Mucosa of gallbladder (tissue), 1 donor: ENCODE results near the gene MAD1L1. TPM values are rescaled to one million over a fixed set of nuclear protein-coding genes. Genes with fewer than 3 reads are reported as not detected.

Experiments used
- DNase-seq: peaks from one replicate; pipeline ENCODE4 v3.0.0-alpha.2; 2020; ENCODE audit warnings: low spot score
- total RNA-seq: library from RNA; stranded (reverse); gene quantifications from one replicate; pipeline ENCODE4 v1.2.1, GENCODE V29; 2021
- donor health status: DM: no; HTN: no; CAD: no.

Gene MAD1L1
- total RNA-seq, 1 donor from 2014 or later: 50.5 TPM

DNA sequence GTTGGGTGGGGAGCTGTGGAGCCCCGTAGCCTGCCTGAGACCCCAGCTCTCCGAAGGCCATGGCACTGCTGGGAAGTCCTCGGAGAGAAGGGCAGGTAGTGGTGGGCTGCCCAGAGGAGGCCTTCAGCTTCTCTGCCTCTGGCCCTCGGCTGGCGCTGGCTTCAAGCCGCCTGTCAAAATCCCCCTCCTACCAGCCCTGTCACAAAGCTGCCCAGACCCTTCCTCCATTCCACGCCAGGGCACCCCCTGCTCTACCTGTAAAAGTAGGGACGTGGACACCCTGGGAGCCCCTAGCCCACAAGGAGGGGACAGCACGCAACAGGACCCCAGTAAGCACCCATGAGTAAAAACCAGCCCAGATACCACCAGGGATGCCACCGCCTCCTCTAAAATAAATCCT is 31.6 kb downstream of the MAD1L1 start:
- no peak for DNase-seq

DNA sequence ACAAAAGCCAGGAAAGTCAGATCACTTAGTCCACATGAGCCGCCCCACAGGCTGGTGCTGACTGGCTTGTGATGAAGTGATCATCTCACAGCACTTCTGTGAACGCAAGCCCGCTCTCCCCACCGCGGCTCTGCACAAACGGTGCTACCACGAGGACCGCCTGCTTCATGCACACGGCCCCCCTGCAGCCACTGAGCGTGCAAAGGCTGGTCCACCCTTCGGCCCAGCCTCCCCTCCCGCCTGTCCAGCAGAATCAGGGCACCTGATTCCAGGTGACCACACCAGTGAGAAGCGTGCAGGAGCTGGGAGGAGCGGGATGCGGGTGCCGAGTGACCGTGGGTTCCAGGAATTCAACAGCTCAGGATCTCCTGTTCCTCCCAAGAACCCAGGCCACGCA is 32.2 kb downstream of the MAD1L1 start:
- DNase-seq: no peak

DNA sequence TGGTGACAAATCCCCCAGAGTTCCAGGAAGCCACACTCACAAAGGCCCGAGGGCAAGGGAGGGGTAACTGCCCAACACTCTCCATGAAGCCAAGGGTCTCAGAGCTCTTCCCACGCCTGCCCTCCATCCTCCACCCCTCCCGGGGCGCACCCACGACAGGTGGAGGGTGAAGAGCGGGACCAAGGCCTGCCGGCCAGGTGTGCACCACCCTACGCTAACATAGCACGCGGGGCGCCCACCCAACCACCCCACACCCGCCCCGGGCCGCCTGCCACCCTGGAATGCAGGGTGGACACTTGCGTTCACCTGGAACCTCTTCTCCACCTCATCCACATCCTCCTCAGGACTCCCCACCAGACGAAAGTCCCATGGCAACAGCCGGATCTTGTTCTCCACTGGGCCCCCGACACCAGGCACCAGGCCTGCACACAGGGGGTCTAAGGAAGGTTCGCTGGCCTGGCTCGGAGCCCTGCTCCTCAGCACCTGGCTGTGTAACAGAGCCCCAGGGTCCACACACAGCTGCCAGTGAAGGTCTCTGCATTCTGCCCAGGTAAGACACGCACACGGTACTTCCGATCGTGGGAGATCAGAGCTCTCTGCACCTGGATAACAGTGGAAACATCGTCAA is 32.7 kb downstream of the MAD1L1 start:
- no peak for DNase-seq

DNA sequence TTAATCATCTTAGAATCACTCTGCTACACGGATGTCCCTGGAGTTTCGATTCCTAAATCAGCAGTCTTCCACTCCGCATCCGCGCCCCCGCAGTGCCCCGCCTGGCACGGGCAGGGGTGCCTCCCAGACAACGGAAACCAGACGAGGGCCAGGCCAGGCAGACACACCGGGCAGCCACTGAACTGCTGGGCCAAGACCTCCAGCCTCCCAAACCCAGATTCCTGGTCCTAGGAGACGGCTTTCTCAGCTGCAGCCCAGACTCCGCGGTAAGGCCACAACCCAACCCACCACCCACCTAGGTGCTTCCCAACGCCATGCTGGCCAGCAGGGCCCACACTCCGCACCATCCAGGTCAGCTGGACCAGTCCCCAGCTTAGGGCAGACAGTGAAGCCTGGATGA is 33.2 kb downstream of the MAD1L1 start:
- no peak for DNase-seq

DNA sequence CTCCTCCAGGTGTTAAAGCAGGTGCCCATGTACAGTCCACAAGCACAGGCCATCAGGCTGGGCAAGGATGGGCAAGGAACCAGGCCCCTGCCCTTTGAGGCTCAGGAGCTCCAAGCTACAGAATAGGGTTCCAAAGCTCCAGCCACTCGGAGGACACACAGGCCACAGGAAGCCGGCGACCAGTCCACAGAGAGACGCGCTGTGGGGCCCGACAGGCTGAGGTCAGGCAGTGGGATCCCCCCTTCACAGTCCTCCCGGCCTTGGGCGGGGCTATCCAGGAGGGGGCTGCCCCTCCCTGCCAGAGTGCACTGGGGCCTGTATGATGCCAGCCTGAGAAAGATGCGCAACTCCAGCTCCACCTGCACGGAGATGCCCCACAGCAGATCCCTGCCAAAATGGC is 34.0 kb downstream of the MAD1L1 start:
- DNase-seq: no peak

DNA sequence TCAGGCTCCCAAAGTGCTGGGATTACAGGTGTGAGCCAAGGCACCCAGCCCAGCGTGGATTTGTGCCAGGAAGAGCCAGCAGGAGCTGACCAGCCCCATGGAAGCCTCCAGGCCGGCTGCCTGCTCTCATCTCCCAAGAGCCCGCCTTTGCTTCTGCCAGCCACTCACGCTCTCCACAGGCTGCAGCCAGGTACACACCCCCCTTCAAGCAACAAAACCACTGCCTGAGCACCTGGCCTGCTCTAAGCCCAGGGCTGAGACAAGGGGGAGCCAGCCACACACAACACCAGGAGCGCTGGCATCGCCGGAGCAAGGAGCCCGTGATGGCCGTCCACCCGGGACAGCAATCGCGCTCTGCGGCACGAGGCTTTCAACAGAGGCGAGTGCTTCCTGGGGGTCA is 34.5 kb downstream of the MAD1L1 start:
- DNase-seq: no peak

DNA sequence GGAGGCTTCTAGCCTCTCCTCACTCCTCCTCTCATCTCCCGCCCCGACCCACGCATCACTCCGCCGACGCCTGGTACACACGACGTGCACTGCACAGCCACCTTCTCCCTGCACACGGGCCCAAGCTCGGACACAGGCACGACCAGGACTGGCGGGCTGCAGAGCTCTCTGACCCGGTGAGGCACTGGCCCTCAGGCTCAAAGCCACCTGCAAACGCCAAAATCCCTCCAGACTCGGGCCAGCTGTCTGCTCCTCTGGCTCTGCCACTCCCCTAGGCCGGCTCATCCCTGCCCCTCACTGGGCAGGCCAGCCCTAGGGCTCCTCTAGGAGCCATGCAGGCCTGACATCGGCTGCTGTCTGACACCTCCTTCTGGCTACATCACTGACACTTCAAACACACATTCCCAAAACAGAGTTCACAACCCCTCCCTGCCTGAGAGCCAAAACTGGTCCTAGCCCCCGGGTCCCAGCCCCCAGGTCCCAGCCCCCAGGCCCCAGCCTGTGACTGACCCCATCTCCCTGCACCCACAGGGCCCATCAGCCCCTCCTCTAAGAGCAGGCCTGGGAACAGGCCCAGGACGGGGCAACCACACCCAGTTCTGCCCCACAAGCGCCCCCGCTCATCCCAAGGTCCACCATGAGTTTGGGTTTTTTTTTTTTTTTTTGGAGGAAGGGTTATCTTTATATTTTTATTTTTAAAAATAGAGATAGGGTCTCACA is 35.1 kb downstream of the MAD1L1 start:
- DNase-seq: no peak

DNA sequence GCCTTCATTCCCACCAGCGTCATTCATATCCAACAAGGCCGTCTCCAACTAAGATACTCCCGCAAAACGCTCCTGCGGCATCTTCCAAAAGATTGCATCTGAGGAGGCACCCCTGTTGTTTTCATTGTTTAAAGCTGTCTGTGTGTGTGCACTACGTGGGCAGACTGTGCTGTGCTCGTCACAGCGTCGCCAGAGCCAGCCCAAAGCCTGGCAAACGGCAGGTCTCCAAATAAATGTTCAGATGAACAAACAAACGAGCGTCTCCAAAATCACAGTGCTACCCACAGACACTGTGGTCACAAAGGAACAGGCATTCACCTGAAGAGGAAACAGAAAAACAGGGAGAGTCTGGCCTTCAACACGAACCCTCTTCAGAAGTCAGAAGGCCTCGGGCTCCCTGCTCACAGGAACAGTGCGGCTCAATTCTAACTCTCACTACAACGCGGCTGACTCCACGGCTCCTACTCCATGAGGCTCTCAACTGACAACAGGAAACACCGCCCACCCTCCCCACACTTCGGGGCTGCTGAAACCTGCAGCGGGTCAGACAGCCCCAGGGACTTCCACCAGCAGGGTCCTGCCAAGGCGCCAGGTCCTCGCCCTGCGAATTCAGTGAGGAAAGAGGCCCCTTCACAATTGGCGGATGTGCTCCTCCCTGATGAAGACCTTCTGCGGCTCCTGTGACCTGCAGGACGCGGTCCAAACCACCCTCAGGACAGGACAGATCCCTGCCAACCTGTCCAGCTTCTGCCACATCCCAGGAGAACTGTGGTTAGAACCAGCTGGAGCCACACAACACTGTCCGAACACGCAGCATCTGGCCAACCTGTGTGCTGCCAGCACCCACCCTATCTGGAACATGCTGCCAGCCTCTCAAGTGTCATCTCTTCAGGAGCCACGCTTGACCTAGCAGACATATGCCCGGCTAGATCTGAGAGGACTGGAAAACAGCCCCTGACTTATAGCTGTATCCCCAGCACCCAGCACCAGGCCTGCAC is 36.1 kb downstream of the MAD1L1 start:
- DNase-seq: no peak

DNA sequence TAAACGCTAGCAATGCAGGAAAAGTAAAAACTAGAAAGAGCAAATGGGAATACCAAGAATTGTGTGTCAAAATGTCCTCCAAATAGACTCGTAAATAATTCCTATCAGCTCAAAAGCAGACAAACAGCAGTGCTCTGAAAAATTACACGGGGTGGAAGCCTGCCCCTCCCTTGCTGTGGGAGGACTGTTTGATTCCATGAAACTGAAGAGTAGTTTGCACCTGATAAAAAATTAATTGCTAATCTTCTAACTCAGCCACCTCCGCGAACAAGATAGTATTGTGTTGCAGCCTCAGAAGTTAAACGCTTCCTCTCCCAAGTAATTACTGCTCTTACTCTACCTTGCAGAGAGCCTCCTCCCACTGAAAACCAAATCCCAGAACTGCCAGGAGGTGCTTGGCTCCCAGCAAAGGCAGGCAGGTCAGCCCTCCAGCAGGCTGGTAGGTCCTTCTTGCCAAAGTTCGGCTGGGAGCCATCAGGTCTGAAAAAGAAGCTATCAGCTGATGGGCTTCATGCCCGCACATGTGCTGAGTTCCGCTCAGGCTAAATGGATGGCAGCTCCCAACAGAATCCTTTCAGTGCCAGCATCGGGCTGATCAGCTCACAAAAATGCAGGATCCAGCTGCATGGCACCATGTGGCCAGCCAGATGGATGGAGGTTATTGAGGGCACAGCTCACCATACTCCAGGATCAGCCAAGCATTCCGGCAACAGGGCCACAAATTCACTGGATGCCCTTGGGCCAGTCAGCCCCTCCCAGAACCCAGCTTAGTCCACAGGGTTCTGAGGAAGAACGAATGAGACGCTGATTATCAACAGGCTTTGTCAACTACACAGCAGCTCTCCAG is 37.1 kb downstream of the MAD1L1 start:
- DNase-seq: no peak

DNA sequence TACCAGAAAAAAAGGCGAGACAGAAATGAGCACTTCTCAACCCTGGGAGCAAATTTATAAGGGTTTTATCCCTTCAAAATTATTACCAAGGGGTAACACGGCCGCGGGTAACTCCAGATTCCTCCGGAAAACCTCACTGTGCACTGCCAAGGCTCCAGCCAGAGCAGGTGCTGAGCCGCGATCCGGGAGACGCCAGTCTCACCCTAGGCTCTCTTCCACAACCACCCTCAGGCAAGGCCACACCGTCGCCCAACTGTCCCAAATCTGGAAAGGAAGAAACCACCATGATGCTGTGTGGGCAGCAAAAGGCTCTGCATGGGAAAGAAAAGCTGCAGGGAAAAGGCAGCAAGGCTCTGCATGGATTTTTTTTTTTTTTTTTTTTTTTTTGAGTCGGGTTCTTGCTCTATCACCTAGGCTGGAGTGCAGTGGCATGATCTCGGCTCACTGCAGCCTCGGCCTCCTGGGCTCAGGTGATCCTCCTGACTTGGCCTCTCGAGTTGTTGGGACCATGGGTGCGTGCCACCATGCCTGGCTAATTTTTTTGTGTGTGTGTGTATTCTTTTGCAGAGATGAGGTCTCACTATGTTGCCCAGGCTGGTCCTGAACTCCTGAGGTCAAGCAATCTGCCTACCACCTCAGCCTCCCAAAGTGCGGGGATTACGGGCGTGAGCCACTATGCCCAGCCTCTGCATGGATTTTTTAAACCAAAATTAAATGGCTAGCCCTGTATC is 39.0 kb downstream of the MAD1L1 start:
- no peak for DNase-seq

DNA sequence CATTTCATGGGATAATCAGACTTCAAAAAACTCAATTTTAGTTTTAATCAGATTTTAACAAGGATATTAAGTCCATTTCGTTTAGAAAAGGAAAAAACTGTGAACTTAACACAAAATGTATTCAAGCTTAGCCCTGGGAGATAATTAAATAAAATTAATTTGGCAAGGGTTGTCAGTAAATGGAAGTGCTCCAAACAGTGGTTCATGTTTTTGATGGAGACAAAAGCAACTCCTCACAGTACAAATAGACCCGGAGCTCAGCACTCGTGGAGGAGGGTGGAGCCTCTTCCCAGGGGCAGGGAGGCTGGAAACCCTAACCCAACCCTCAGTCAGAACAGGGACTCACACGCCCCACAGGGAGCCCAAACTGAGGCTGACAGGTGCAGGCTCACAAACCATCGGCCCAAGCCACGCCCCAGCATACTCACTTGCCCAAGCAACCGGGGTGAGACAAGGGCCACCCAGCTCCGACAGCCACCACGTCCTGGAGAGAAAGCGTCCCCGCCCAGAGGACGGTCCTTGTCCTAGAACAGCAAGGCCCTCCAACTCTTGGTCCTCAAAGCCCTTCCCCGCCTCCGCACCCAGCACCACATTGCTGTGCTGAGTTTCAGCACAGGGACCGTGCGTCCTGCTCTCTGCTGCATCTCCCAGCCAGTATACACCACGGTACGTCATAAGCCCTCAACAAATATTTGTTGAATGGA is 39.8 kb downstream of the MAD1L1 start:
- DNase-seq: no peak

DNA sequence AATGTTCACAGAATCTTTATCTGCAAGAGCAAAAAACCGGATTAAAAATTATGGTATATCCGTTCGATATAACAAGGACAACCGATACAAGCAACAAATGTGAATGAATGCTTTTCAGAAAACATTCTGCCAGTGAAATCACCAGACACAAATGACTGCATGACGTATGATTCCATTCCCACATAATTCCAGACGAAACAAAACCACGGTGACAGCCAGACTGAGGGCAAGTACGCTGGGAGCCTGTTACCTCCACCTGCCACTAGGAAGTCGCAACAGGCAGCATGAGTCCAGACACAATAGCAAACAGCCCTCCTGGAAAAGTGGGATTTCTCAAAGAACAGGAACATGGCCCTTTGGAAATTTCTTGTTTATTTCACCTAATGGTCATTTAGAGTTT is 41.7 kb downstream of the MAD1L1 start:
- DNase-seq: no peak

DNA sequence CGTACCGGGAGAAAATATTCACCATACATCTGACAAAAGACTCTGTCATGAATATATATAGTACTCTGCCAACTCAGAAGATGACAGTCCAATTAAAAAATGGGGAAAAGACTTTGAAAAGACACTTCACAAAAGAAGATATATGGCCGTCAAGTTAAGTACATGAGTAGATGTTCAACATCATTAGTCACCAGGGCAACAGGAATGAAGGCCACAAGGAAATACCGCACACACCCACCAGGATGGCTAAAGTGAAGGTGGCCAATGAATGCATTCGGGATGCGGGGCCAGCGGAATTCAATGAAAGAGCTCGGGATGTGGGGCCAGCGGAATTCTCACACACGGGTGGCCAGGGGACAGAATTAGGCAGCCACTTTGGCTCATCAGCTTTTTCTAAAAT is 42.2 kb downstream of the MAD1L1 start:
- DNase-seq: no peak

DNA sequence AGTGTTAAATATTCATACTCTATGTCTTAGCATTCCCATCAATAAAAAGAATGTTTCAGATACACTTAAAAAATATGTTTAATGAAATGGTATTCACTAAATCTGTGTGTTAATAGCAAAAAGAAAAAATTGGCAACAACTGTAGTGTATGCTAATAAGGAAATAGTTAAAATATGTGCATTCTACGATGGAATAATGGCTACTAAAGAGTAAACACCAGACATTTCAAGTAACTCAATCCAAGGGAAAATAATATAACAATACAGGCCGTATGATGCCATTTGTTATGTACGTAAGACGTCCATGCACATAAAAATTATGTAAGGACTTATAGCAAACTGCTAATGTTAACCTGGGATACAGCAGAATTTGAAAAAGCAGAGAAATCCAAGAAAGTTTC is 46.6 kb downstream of the MAD1L1 start:
- DNase-seq: no peak

DNA sequence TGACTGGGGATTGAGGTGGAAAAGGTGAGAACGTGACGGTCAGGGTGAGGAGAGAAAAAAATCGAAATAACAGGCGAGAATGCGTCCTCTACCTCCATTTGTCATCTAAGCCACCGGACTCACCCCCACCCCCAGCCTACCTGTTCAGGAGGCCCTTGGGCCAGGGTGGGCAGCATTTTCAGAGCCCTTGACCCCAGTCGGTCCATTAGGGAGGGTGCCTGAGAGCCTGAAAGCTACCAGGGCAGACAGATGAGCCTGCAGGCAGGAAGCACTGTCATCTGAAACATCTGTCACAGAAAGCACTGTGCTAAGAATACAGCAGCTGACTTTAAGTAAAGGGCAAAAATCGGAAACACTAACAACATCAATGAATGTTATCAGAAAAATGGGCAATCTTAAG is 47.0 kb downstream of the MAD1L1 start:
- no peak for DNase-seq

DNA sequence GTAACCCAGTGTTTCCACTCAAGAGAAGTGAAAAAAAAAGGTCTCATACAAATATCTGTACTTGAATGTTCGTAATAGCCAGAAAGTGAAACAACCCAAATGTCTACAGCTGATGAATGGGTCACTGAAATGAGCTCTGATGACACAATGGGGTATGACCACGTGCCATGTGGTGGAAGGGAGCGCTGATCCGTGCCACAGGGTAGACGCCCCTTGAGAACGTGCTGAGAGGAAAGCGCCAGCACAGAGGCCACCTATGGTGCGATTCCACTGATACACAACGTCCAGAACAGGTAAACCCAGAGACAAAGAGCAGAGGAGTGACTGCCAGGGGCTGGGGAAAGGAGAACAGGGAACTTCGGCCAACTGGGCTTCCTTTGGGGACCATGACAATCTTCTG is 50.3 kb downstream of the MAD1L1 start:
- no peak for DNase-seq

DNA sequence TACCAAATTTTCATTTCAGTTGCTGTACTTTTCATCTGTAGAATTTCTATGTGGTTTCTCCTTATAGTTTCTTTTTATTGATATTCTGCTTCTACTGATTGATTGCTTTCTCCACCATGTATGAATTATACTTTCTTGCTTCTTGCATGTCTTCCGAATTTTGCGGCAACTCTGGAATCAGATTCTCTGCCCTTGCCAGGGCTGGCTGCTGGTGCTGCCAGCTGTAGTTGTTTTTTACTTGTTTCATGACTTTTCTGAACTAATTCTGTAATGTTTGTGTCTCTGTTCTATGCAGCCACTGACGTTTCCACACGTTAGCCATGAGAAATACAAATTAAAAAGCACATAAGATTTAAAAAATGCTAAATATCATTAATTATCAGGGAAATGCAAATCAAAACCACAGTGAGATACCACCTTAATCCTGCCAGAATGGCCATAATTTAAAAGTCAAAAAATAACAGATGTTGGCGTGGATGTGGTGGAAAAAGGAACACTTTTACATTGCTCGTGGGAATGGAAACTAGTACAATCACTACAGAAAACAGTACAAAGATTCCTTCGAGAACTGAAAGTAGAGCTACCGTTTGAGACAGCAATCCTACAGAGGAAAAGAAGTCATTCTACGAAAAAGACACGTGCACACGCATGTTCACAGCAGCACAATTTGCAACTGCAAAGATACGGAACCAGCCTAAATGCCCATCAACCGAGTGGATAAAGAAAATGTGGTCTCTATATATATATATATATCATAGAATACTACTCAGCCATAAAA is 51.5 kb downstream of the MAD1L1 start:
- no peak for DNase-seq

DNA sequence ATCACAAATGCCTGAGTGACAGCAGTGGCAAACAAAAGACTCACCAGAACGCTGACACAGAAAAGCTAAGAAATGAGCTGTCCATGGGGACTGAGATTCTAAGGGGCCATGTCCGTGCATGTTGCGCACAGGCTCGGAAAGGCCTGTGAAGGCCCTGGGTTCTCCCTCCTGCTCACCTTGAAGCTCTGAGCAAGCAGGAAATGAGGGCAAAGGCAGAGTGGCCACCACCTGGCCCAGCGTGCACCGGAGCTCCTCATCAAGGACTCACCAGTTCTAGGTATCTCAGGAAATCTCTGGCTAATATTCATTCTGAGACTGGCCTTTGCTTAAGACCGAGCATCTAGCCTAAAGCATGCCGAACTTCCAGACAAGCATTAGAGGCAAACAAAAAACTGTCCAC is 52.7 kb downstream of the MAD1L1 start:
- no peak for DNase-seq

DNA sequence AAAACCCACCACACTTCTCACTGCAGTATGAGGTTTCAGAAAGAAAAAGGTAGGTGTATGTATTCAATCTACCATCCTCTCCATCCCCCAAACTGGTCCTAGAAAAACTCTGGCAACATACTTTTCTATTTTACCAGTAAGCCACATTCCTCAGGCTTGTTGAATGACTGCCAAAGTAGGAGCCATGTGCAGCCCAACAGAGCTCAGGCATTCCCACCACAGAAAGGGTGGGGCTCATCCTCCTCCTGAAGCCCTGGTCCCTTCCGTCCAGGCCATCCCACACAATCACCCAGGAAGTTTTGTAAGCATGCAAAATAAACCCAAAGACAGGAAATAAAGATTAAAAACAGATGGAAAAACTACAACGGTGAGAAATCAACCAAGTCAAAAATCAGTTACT is 57.2 kb downstream of the MAD1L1 start:
- peak; percentile 48 for DNase-seq

DNA sequence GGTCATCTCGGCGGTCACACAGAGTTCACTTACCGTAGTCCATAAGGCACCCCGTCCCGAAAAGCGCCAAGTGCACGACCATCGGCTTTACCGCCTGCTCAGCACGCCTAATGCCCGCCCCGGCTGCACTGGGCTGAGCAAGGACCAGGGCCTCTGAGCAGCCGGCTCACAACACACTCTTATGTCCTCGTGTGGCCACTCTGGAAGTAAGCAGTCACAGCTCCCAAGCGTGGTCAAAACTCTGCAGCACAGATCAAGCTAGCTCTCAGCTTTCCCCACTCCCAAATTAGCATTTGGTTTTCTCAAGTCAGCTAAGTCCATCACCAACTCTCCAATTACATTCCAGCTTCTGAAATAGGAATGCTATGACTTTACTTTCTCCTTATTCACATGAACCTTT is 57.7 kb downstream of the MAD1L1 start:
- no peak for DNase-seq
